HEK293T (cell line): ENCODE measurements around the gene TRPV3.

ENCODE experiments used
- CTCF ChIA-PET: fragments of 350-600 bp; formaldehyde crosslinking; extraction: SDS; loops from one replicate; lab custom pipeline; 2021; ENCODE audit warnings: antibody characterized with exemption, inconsistent platforms; lab: Yijun Ruan, JAX
- POLR2A ChIA-PET: fragments of 350-600 bp; formaldehyde crosslinking; extraction: SDS; loops from one replicate; lab custom pipeline; 2020; ENCODE audit warnings: antibody characterized with exemption, inconsistent platforms; lab: Yijun Ruan, JAX
- DNase-seq: peaks from one replicate; pipeline ENCODE4 v3.0.0; 2012; ENCODE audit warnings: mixed read lengths; ENCODE audit errors: extremely low spot score
- ARNT ChIP-seq: fragments of 450-650 bp; IDR thresholded peaks from 2 replicates; pipeline ENCODE4 v1.6.1; 2017; ENCODE audit warnings: mild to moderate bottlenecking
- BHLHE40 ChIP-seq: fragments of 450-650 bp; IDR thresholded peaks from 2 replicates; pipeline ENCODE4 v1.6.1; 2016; ENCODE audit warnings: mild to moderate bottlenecking, moderate library complexity, borderline replicate concordance
- CTBP1 ChIP-seq: fragments of 450-650 bp; IDR thresholded peaks from 2 replicates; pipeline ENCODE4 v1.6.1; 2016; ENCODE audit warnings: borderline replicate concordance
- ELF4 ChIP-seq: fragments of 450-650 bp; IDR thresholded peaks from 2 replicates; pipeline ENCODE4 v1.6.1; 2017; ENCODE audit warnings: antibody characterized with exemption
- FOXA1 ChIP-seq: fragments of 450-650 bp; IDR thresholded peaks from 2 replicates; pipeline ENCODE4 v1.6.1; 2016; ENCODE audit warnings: mild to moderate bottlenecking
- FOXK2 ChIP-seq: fragments of 450-650 bp; IDR thresholded peaks from 2 replicates; pipeline ENCODE4 v1.6.1; 2016; ENCODE audit warnings: mild to moderate bottlenecking
- FOXM1 ChIP-seq: fragments of 450-650 bp; IDR thresholded peaks from 2 replicates; pipeline ENCODE4 v1.6.1; 2017; ENCODE audit warnings: mild to moderate bottlenecking, borderline replicate concordance
- HDGF ChIP-seq: fragments of 450-650 bp; IDR thresholded peaks from 2 replicates; pipeline ENCODE4 v1.6.1; 2017; ENCODE audit warnings: antibody characterized with exemption, borderline replicate concordance
- L3MBTL2 ChIP-seq: fragments of 450-650 bp; conservative IDR thresholded peaks from 2 replicates; pipeline ENCODE4 v1.6.1; 2016; ENCODE audit warnings: mild to moderate bottlenecking
- LEF1 ChIP-seq: fragments of 450-650 bp; IDR thresholded peaks from 2 replicates; pipeline ENCODE4 v1.6.1; 2017; ENCODE audit warnings: mild to moderate bottlenecking, borderline replicate concordance
- NFRKB ChIP-seq: fragments of 450-650 bp; IDR thresholded peaks from 2 replicates; pipeline ENCODE4 v1.6.1; 2016; ENCODE audit warnings: mild to moderate bottlenecking, moderate library complexity
- PKNOX1 ChIP-seq: fragments of 450-650 bp; IDR thresholded peaks from 2 replicates; pipeline ENCODE4 v1.6.1; 2016
- SP1 ChIP-seq: fragments of 450-650 bp; IDR thresholded peaks from 2 replicates; pipeline ENCODE4 v1.6.1; 2017
- SUZ12 ChIP-seq: fragments of 450-650 bp; IDR thresholded peaks from 2 replicates; pipeline ENCODE4 v1.6.1; 2016; ENCODE audit warnings: mild to moderate bottlenecking
- TARDBP ChIP-seq: fragments of 450-650 bp; IDR thresholded peaks from 2 replicates; pipeline ENCODE4 v1.6.1; 2016
- ZNF384 ChIP-seq: fragments of 450-650 bp; IDR thresholded peaks from 2 replicates; pipeline ENCODE4 v1.6.1; 2016

TRPV3 gene

GRCh38 chr17:3551189-3551588 lies 6.4 kb downstream of the TRPV3 start:
- no peak for DNase-seq
- ChIA-PET POLR2A (no interaction called here), CTCF (interaction anchor here (1.0 kb wide), 1 partner anchor 14 kb away, joined by 3 read pairs; no protein-coding TSS in a partner anchor)

DNA sequence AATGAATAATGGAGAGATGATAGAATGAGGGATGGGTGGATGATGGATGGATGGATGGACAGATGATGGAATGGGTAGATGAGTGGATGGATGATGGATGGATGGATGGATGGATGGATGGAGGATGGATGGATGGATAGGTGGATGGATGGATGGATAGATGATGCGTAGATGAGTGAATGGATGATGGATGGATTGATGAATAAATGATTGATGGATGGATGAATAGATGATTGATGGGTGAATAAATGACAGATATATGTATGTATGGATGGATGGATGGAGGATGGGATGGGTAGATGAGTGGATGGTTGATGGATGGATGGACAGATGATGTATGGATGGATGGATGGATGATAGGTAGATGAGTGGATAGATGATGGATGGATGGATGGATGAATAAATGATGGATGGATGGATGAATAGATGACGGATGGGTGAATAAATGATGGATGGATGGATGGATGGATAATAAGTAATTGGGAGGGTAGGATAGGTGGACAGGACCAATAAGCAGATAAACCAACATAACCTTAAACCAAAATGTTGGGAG lies 7.9 kb downstream of the TRPV3 start:
- POLR2A ChIA-PET, result no interaction called here
- DNase-seq, result no peak
- CTCF ChIA-PET, result no interaction called here
- TF ChIP-seq FOXA1 (no peak), HDGF (no peak), SP1 (no peak), PKNOX1 (peak; percentile 94)

More at GRCh38 chr17:3551189-3551588, 6.4 kb downstream of the TRPV3 start:
- TF ChIP-seq HDGF (no peak), L3MBTL2 (peak; percentile 32)

- CTCF ChIA-PET, result no interaction called here
- POLR2A ChIA-PET, result no interaction called here
- TF ChIP-seq TARDBP, result no peak
- TF ChIP-seq ZNF384, result no peak
- no peak for TF ChIP-seq FOXM1
- TF ChIP-seq LEF1, result no peak
- no peak for TF ChIP-seq CTBP1
- TF ChIP-seq HDGF, result no peak
- TF ChIP-seq ELF4, result no peak
- no peak for TF ChIP-seq FOXA1
- no peak for TF ChIP-seq NFRKB
- TF ChIP-seq L3MBTL2, result no peak
- TF ChIP-seq ARNT, result no peak
- no peak for TF ChIP-seq PKNOX1
- TF ChIP-seq BHLHE40, result no peak
- TF ChIP-seq FOXK2, result no peak
- no peak for TF ChIP-seq SP1
- no peak for DNase-seq
Observed at GRCh38 chr17:3547628-3548027, 10.0 kb downstream of the TRPV3 start.

GRCh38 chr17:3546997-3547396 lies 10.6 kb downstream of the TRPV3 start:
- TF ChIP-seq ARNT (no peak), ELF4 (no peak), LEF1 (no peak), SUZ12 (no peak), FOXA1 (no peak), NFRKB (no peak), FOXM1 (no peak), ZNF384 (no peak)
- CTCF ChIA-PET, result no interaction called here
- POLR2A ChIA-PET, result no interaction called here
- no peak for DNase-seq

GRCh38 chr17:3546521-3546920 lies 11.1 kb downstream of the TRPV3 start:
- POLR2A ChIA-PET, result no interaction called here
- CTCF ChIA-PET, result no interaction called here
- TF ChIP-seq ELF4, result no peak
- TF ChIP-seq FOXK2, result no peak
- no peak for TF ChIP-seq CTBP1
- no peak for TF ChIP-seq ARNT
- no peak for TF ChIP-seq TARDBP
- no peak for TF ChIP-seq ZNF384
- no peak for DNase-seq

GRCh38 chr17:3545151-3545550 lies 12.5 kb downstream of the TRPV3 start:
- CTCF ChIA-PET, result interaction anchor here (1.3 kb wide), 1 partner anchor 9 kb away, joined by 3 read pairs; no protein-coding TSS in a partner anchor

DNA sequence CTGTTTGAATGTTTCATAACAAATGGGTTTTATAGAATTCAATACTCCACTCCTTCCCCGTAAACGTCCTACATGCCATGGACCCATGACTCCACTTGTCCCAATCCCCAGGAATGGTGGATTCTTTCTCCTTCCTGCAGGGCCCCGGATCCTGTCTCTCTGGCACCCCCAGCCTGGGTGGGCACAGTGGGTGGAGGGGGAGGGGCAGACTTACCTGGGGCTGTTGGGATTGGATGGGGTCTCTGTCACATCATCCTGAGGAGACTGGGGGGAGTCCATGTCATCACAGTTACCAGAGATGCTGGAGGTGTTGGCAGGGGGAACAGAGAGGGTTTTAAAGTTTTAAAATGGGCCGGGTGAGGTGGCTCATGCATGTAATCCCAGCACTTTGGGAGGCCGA lies 13.2 kb downstream of the TRPV3 start:
- TF ChIP-seq ELF4 (no peak), SUZ12 (no peak), LEF1 (no peak), CTBP1 (no peak), ARNT (no peak), FOXM1 (no peak), TARDBP (no peak), BHLHE40 (no peak), SP1 (no peak), FOXA1 (no peak), NFRKB (no peak), L3MBTL2 (no peak), FOXK2 (no peak), PKNOX1 (no peak), ZNF384 (no peak), HDGF (no peak)
- POLR2A ChIA-PET, result no interaction called here
- no peak for DNase-seq
- CTCF ChIA-PET, result no interaction called here

More at GRCh38 chr17:3545151-3545550, 12.5 kb downstream of the TRPV3 start:
- no peak for TF ChIP-seq ZNF384
- TF ChIP-seq BHLHE40, result no peak
- TF ChIP-seq L3MBTL2, result no peak
- TF ChIP-seq SP1, result no peak
- no peak for TF ChIP-seq LEF1
- TF ChIP-seq TARDBP, result no peak
- no peak for TF ChIP-seq ELF4
- no peak for TF ChIP-seq NFRKB
- TF ChIP-seq FOXM1, result no peak
- TF ChIP-seq FOXK2, result no peak
- no peak for DNase-seq
- POLR2A ChIA-PET, result no interaction called here
